ENCODE data around the gene ARHGAP22. TPM values are rescaled to one million over a fixed set of nuclear protein-coding genes. Genes with fewer than 3 reads are reported as not detected.

ARHGAP22 gene
- polyA plus RNA-seq, 1 of the 3 experiments (the other 2 are of a cell fraction), result 12.4 TPM

DNA sequence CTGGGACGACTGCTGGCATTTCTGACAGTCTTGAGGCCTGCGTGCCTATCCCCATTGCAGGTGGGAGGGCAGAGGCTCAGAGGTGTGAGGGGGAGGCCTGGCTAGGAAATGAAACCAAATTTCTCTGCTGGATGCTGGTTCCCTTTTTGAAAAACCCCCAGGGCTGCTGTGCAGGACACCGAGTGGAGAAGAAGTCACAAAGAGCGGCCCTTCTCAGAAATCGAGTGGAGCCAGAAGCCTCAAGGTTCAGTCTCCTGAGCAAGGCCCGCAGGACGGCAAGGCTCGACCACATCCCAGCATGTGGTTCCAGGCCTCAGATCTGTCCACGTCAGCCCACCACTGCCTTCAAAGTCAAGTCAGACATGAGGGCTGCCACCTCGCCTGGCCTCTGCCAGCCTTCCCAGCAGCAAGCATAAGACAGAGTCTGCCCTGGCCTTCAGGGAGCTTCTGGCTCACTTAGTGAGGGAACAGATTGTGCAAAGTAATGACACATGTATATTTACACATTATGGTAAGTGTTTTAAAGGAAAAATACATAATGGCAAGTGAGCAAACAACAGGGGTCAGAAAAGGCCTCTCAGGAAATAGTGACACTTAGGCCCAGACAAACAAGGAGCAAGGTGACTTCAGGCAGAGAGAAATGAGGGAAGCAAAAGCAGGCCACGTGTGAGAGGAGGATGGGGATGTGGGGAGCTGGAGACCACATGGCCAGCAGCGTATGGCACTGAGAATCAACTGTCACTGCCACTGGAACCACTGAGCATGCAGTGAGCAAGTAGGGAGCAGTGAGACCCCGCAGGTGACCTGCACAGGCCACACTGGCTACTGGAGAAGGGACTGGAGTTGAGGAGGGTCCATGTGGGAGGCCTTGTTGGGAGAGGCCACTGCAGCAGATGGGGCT lies 86.7 kb downstream of the ARHGAP22 start:
- TF ChIP-seq, protein P1, sequence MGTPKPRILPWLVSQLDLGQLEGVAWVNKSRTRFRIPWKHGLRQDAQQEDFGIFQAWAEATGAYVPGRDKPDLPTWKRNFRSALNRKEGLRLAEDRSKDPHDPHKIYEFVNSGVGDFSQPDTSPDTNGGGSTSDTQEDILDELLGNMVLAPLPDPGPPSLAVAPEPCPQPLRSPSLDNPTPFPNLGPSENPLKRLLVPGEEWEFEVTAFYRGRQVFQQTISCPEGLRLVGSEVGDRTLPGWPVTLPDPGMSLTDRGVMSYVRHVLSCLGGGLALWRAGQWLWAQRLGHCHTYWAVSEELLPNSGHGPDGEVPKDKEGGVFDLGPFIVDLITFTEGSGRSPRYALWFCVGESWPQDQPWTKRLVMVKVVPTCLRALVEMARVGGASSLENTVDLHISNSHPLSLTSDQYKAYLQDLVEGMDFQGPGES (IDR thresholded peaks at IDR 0.05; ENCODE audit: low read depth, low read length), result no peak
- TF ChIP-seq FOSL2 (IDR thresholded peaks at IDR 0.05; ENCODE audit: borderline replicate concordance, low read depth) (no peak), EZH2phosphoT487 (IDR thresholded peaks at IDR 0.05; ENCODE audit: borderline replicate concordance, low read depth) (no peak), MXI1 (IDR thresholded peaks at IDR 0.05; ENCODE audit: low read depth, low read length) (no peak), GATA2 (CRISPR knock-in tag; IDR thresholded peaks at IDR 0.05) (no peak), RCOR1 (IDR thresholded peaks at IDR 0.05; ENCODE audit: low read length) (no peak)
- TF ChIP-seq, protein P2, sequence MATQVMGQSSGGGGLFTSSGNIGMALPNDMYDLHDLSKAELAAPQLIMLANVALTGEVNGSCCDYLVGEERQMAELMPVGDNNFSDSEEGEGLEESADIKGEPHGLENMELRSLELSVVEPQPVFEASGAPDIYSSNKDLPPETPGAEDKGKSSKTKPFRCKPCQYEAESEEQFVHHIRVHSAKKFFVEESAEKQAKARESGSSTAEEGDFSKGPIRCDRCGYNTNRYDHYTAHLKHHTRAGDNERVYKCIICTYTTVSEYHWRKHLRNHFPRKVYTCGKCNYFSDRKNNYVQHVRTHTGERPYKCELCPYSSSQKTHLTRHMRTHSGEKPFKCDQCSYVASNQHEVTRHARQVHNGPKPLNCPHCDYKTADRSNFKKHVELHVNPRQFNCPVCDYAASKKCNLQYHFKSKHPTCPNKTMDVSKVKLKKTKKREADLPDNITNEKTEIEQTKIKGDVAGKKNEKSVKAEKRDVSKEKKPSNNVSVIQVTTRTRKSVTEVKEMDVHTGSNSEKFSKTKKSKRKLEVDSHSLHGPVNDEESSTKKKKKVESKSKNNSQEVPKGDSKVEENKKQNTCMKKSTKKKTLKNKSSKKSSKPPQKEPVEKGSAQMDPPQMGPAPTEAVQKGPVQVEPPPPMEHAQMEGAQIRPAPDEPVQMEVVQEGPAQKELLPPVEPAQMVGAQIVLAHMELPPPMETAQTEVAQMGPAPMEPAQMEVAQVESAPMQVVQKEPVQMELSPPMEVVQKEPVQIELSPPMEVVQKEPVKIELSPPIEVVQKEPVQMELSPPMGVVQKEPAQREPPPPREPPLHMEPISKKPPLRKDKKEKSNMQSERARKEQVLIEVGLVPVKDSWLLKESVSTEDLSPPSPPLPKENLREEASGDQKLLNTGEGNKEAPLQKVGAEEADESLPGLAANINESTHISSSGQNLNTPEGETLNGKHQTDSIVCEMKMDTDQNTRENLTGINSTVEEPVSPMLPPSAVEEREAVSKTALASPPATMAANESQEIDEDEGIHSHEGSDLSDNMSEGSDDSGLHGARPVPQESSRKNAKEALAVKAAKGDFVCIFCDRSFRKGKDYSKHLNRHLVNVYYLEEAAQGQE (IDR thresholded peaks at IDR 0.05; ENCODE audit: low read depth, low read length), result no peak
- TF ChIP-seq, protein P3, sequence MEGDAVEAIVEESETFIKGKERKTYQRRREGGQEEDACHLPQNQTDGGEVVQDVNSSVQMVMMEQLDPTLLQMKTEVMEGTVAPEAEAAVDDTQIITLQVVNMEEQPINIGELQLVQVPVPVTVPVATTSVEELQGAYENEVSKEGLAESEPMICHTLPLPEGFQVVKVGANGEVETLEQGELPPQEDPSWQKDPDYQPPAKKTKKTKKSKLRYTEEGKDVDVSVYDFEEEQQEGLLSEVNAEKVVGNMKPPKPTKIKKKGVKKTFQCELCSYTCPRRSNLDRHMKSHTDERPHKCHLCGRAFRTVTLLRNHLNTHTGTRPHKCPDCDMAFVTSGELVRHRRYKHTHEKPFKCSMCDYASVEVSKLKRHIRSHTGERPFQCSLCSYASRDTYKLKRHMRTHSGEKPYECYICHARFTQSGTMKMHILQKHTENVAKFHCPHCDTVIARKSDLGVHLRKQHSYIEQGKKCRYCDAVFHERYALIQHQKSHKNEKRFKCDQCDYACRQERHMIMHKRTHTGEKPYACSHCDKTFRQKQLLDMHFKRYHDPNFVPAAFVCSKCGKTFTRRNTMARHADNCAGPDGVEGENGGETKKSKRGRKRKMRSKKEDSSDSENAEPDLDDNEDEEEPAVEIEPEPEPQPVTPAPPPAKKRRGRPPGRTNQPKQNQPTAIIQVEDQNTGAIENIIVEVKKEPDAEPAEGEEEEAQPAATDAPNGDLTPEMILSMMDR (IDR thresholded peaks at IDR 0.05), result no peak
- WGBS (ENCODE audit: low lambda C conversion rate), result 95% methylated on average over 12 of the region's 13 CpGs
- Histone ChIP-seq H3K4me3 (ENCODE audit: low read depth in 2 of 2, low read length in 1 of 2) (no peak overlapping the region), H3K36me3 (replicated peaks in 1 of 2; ENCODE audit: control insufficient read depth in 1 of 2, insufficient read depth in 2 of 2, low read length in 1 of 2) (peaks cover 0 to 39% of the 10 kb centered on the region in 2 experiments), H3F3A (replicated peaks; ENCODE audit: insufficient read depth) (peaks cover 9% of the 10 kb centered on the region), H4K20me1 (ENCODE audit: insufficient read depth) (peaks cover 7% of the 10 kb centered on the region), H3K79me2 (ENCODE audit: insufficient read depth) (peaks cover 98% of the 10 kb centered on the region), H3K4me2 (no peak overlapping the region), H3K4me1 (ENCODE audit: control insufficient read depth in 1 of 2, insufficient read depth in 2 of 2, low read depth in 1 of 2, low read length in 1 of 2) (peaks cover 15 to 28% of the 10 kb centered on the region in 2 experiments; a peak in 3 of 4 replicates), H3K9me2 (no peaks in the 10 kb centered on the region), H3K27ac (ENCODE audit: low read depth in 2 of 2, low read length in 1 of 2) (no peak overlapping the region), H3K9ac (no peak overlapping the region), H2AFZ (ENCODE audit: low read depth) (no peak overlapping the region), H3K9me3 (peaks cover 20% of the 10 kb centered on the region), H3K27me3 (ENCODE audit: insufficient read depth) (no peaks in the 10 kb centered on the region)
- ChIA-PET CTCF (interaction anchor here (1.0 to 4.8 kb wide), 2 partner anchors 34 to 139 kb away, joined by 3 to 46 read pairs; no protein-coding TSS in a partner anchor), POLR2A (no interaction called here)
- no peak for DNase-seq
